Chondrocyte (in vitro differentiated cells): Measurements from ENCODE around the gene DEDD. TPM values are rescaled to one million over a fixed set of nuclear protein-coding genes. Genes with fewer than 3 reads are reported as not detected.
A peak's percentile ranks its signal among the peaks of the same experiment; 100 is the strongest.
"Not testable (repeated sequence)": the region's sequence is repeated elsewhere in the genome, so short reads cannot be mapped to it uniquely, and the experiment has no call there.

Source experiments
- DNase-seq: peaks from one replicate; pipeline ENCODE4 v3.0.0; 2021; ENCODE audit warnings: mixed read lengths, low spot score
- H3K27ac Mint-ChIP-seq: one replicate; pipeline ENCODE4 v1.8.0; 2021; ENCODE audit warnings: mild to moderate bottlenecking, moderate library complexity, mixed read lengths; ENCODE audit not compliant: unreplicated experiment
- H3K27me3 Mint-ChIP-seq: 2 replicates; pipeline ENCODE4 v1.8.0; 2021; ENCODE audit warnings: low read depth, mixed read lengths
- H3K36me3 Mint-ChIP-seq: 2 replicates; pipeline ENCODE4 v1.8.0; 2021; ENCODE audit warnings: low read depth, mixed read lengths
- H3K4me1 Mint-ChIP-seq: 2 replicates; pipeline ENCODE4 v1.8.0; 2021; ENCODE audit warnings: low read depth, mild to moderate bottlenecking, mixed read lengths
- H3K4me3 Mint-ChIP-seq: one replicate; pipeline ENCODE4 v1.8.0; 2021; ENCODE audit warnings: mild to moderate bottlenecking, moderate library complexity, mixed read lengths; ENCODE audit not compliant: unreplicated experiment
- H3K9me3 Mint-ChIP-seq: 2 replicates; pipeline ENCODE4 v1.8.0; 2021; ENCODE audit warnings: low read depth, mixed read lengths
- CTCF ChIP-seq: fragments of 200-600 bp; sonication (generic); IDR thresholded peaks from 2 replicates; pipeline ENCODE4 v1.5.0; 2021; ENCODE audit warnings: antibody characterized with exemption, mild to moderate bottlenecking, moderate library complexity
- total RNA-seq: library from RNA; stranded (reverse); gene quantifications from 3 replicates; pipeline ENCODE4 v1.2.1, GENCODE V29; 2021

The DEDD gene
- total RNA-seq, 1 donor from 2014 or later: 36.7 TPM

- Mint-ChIP-seq H3K4me1 (peaks cover 62% of the 10 kb centered on the region), H3K9me3 (no peaks in the 10 kb centered on the region), H3K4me3 (peak within 1 kb of the TSS; percentile 90), H3K27me3 (no peaks in the 10 kb centered on the region), H3K27ac (peak within 1 kb of the TSS; percentile 97), H3K36me3 (peaks cover 19% of the 10 kb centered on the region)
- peak; percentile 12 for TF ChIP-seq CTCF
- peak; percentile 93 for DNase-seq
Measured at GRCh38 chr1:161117759-161118581, 14.5 kb downstream of the DEDD start, which contains the start of the genes NIT1 and PFDN2. TSS of gene NIT1 (plus strand) at chr1:161118105. CDS start at chr1:161118177, 72 bp downstream. TSS of gene PFDN2 (minus strand) at chr1:161118037. CDS start at chr1:161118026, 11 bp downstream.

- H3K27me3 Mint-ChIP-seq, DNase-seq, H3K36me3 Mint-ChIP-seq, H3K9me3 Mint-ChIP-seq: not testable (repeated sequence)
- Mint-ChIP-seq H3K27ac (peak overlapping the region; percentile 97), H3K4me3 (peak overlapping the region; percentile 90), H3K4me1 (peaks cover 67% of the 10 kb centered on the region)
Measured at GRCh38 chr1:161115961-161116360, 16.5 kb downstream of the DEDD start.

- Mint-ChIP-seq H3K4me1 (peaks cover 65% of the 10 kb centered on the region), H3K27ac (peak overlapping the region; percentile 97), H3K36me3 (peaks cover 3% of the 10 kb centered on the region), H3K4me3 (no peak overlapping the region), H3K27me3 (no peaks in the 10 kb centered on the region), H3K9me3 (no peaks in the 10 kb centered on the region)
- DNase-seq: no peak
- TF ChIP-seq CTCF: no peak
Measured at GRCh38 chr1:161115132-161115711, 17.2 kb downstream of the DEDD start.

- peaks cover 1% of the 10 kb centered on the region for H3K36me3 Mint-ChIP-seq
- H3K4me1 Mint-ChIP-seq: peaks cover 59% of the 10 kb centered on the region
Measured at GRCh38 chr1:161114556-161114955, 17.9 kb downstream of the DEDD start.

GRCh38 chr1:161113915-161114314 lies 18.6 kb downstream of the DEDD start:
- no peaks in the 10 kb centered on the region for H3K27me3 Mint-ChIP-seq
- peaks cover 1% of the 10 kb centered on the region for H3K36me3 Mint-ChIP-seq
- TF ChIP-seq CTCF: no peak
- H3K27ac Mint-ChIP-seq: no peak overlapping the region
- no peak overlapping the region for H3K4me3 Mint-ChIP-seq
- DNase-seq: no peak
- H3K9me3 Mint-ChIP-seq: no peaks in the 10 kb centered on the region
- peaks cover 52% of the 10 kb centered on the region for H3K4me1 Mint-ChIP-seq

More at GRCh38 chr1:161114556-161114955, 17.9 kb downstream of the DEDD start:
- Mint-ChIP-seq H3K27me3 (no peaks in the 10 kb centered on the region), H3K4me3 (no peak overlapping the region), H3K9me3 (no peaks in the 10 kb centered on the region), H3K27ac (peak overlapping the region; percentile 17)
- DNase-seq: no peak
- TF ChIP-seq CTCF: no peak
